Neural crest cell (in vitro differentiated cells): ENCODE measurements around the gene DDX4. TPM values are rescaled to one million over a fixed set of nuclear protein-coding genes. Genes with fewer than 3 reads are reported as not detected.

Source experiments
- DNase-seq: peaks from one replicate; pipeline ENCODE4 v3.0.0; 2021; ENCODE audit warnings: low read depth, mixed read lengths, low spot score
- H3K27ac Mint-ChIP-seq: one replicate; pipeline ENCODE4 v1.8.0; 2021; ENCODE audit warnings: mild to moderate bottlenecking, mixed read lengths; ENCODE audit not compliant: unreplicated experiment
- H3K27me3 Mint-ChIP-seq: 2 replicates; pipeline ENCODE4 v1.8.0; 2021; ENCODE audit warnings: low read depth, mild to moderate bottlenecking, mixed read lengths
- H3K36me3 Mint-ChIP-seq: 2 replicates; pipeline ENCODE4 v1.8.0; 2021; ENCODE audit warnings: low read depth, mild to moderate bottlenecking, mixed read lengths
- H3K4me1 Mint-ChIP-seq: 2 replicates; pipeline ENCODE4 v1.8.0; 2021; ENCODE audit warnings: mixed read lengths
- H3K4me3 Mint-ChIP-seq: one replicate; pipeline ENCODE4 v1.8.0; 2021; ENCODE audit warnings: mild to moderate bottlenecking, mixed read lengths
- H3K9me3 Mint-ChIP-seq: 2 replicates; pipeline ENCODE4 v1.8.0; 2021; ENCODE audit warnings: mixed read lengths
- CTCF ChIP-seq: fragments of 200-600 bp; sonication (generic); conservative IDR thresholded peaks from 2 replicates; pipeline ENCODE4 v1.5.0; 2021; ENCODE audit warnings: antibody characterized with exemption, mild to moderate bottlenecking
- total RNA-seq: library from RNA; stranded (reverse); gene quantifications from 2 replicates; pipeline ENCODE4 v1.2.1, GENCODE V29; 2021

Gene DDX4
- total RNA-seq, 1 donor from 2014 or later = not detected

GRCh38 chr5:55855509-55855908, 117.6 kb downstream of the DDX4 start:
- no peaks in the 10 kb centered on the region for H3K36me3 Mint-ChIP-seq
- H3K9me3 Mint-ChIP-seq = peaks cover 2% of the 10 kb centered on the region
- peaks cover 4% of the 10 kb centered on the region for H3K4me1 Mint-ChIP-seq
- H3K27me3 Mint-ChIP-seq = peaks cover 4% of the 10 kb centered on the region
- no peak overlapping the region for H3K27ac Mint-ChIP-seq
- no peak overlapping the region for H3K4me3 Mint-ChIP-seq
- DNase-seq = no peak
- no peak for TF ChIP-seq CTCF

GRCh38 chr5:55856516-55857246, 118.8 kb downstream of the DDX4 start:
- H3K4me3 Mint-ChIP-seq = no peak overlapping the region
- peaks cover 4% of the 10 kb centered on the region for H3K27me3 Mint-ChIP-seq
- H3K36me3 Mint-ChIP-seq = no peaks in the 10 kb centered on the region
- no peak for TF ChIP-seq CTCF
- H3K4me1 Mint-ChIP-seq = peaks cover 4% of the 10 kb centered on the region
- H3K27ac Mint-ChIP-seq = no peak overlapping the region
- H3K9me3 Mint-ChIP-seq = peaks cover 4% of the 10 kb centered on the region
- no peak for DNase-seq

- TF ChIP-seq CTCF = no peak
- no peak overlapping the region for H3K27ac Mint-ChIP-seq
- no peak for DNase-seq
- H3K36me3 Mint-ChIP-seq = no peaks in the 10 kb centered on the region
- peaks cover 5% of the 10 kb centered on the region for H3K9me3 Mint-ChIP-seq
- peaks cover 4% of the 10 kb centered on the region for H3K27me3 Mint-ChIP-seq
- peaks cover 4% of the 10 kb centered on the region for H3K4me1 Mint-ChIP-seq
- no peak overlapping the region for H3K4me3 Mint-ChIP-seq
Measured at GRCh38 chr5:55857247-55857640, 119.4 kb downstream of the DDX4 start.

- no peak overlapping the region for H3K27ac Mint-ChIP-seq
- H3K9me3 Mint-ChIP-seq = peaks cover 5% of the 10 kb centered on the region
- H3K27me3 Mint-ChIP-seq = peaks cover 4% of the 10 kb centered on the region
- H3K4me3 Mint-ChIP-seq = no peak overlapping the region
- H3K4me1 Mint-ChIP-seq = peaks cover 4% of the 10 kb centered on the region
- H3K36me3 Mint-ChIP-seq = no peaks in the 10 kb centered on the region
- no peak for DNase-seq
- TF ChIP-seq CTCF = no peak
Measured at GRCh38 chr5:55858104-55858503, 120.2 kb downstream of the DDX4 start.

GRCh38 chr5:55860288-55860687, 122.4 kb downstream of the DDX4 start:
- Mint-ChIP-seq H3K9me3 (peaks cover 5% of the 10 kb centered on the region), H3K27ac (no peak overlapping the region), H3K4me1 (peaks cover 2% of the 10 kb centered on the region), H3K4me3 (no peak overlapping the region), H3K36me3 (no peaks in the 10 kb centered on the region), H3K27me3 (peaks cover 4% of the 10 kb centered on the region)
- no peak for TF ChIP-seq CTCF
- DNase-seq = no peak
